T47D (cell line): ENCODE results near the gene SLC17A2.

Source experiments
- DNase-seq, 2 experiments: peaks; one replicate each; pipeline versions ENCODE4 v3.0.0 to v3.0.0-alpha.2; 2011 to 2012; ENCODE audit warnings: low read depth in 1 of 2, low spot score in 1 of 2
- JUND ChIP-seq: IDR thresholded peaks from 2 replicates; pipeline ENCODE4 v1.6.1; 2012; ENCODE audit warnings: low read depth
- in situ Hi-C: cut with HindIII; loops from 2 replicates; pipeline ENCODE4 v1.10.0; 2016; ENCODE audit warnings: low sequenced_read_pairs, low pct_unique_long_range_greater_than_20kb

Gene SLC17A2

GRCh38 chr6:25866011-25866410, 64.5 kb downstream of the SLC17A2 start:
- no peak for DNase-seq
- no peak for TF ChIP-seq JUND
- in situ Hi-C loops: no loop called here

- in situ Hi-C loops: no loop called here
- DNase-seq: peak in 1 of 2 experiments; percentile 48
- TF ChIP-seq JUND: no peak
Measured at GRCh38 chr6:25863360-25863759, 67.1 kb downstream of the SLC17A2 start.
